ENCODE results near the gene SCO2. TPM values are rescaled to one million over a fixed set of nuclear protein-coding genes. Genes with fewer than 3 reads are reported as not detected.

The SCO2 gene
- total RNA-seq, 1 donor from 2014 or later, result 0.82 TPM

GRCh38 chr22:50504369-50505211 lies 20.8 kb downstream of the SCO2 start:
- no peak for FAIRE-seq
- no peak for DNase-seq (ENCODE audit: low spot score in 2 of 2)

GRCh38 chr22:50503475-50504145 lies 21.8 kb downstream of the SCO2 start:
- DNase-seq (ENCODE audit: low spot score in 2 of 2) (no peak), FAIRE-seq (no peak)

GRCh38 chr22:50502628-50503474 lies 22.5 kb downstream of the SCO2 start:
- DNase-seq (ENCODE audit: low spot score in 2 of 2) (no peak), FAIRE-seq (no peak)

- FAIRE-seq (no peak), DNase-seq (ENCODE audit: low spot score in 2 of 2) (no peak)
Observed at GRCh38 chr22:50502096-50502495, 23.3 kb downstream of the SCO2 start.

- DNase-seq (ENCODE audit: low spot score in 2 of 2), result no peak
- no peak for FAIRE-seq
Observed at GRCh38 chr22:50500452-50500851, 24.9 kb downstream of the SCO2 start.

- no peak for FAIRE-seq
Observed at GRCh38 chr22:50498322-50498890, 27.0 kb downstream of the SCO2 start.

GRCh38 chr22:50497093-50497492 lies 28.3 kb downstream of the SCO2 start:
- no peak for DNase-seq (ENCODE audit: low spot score in 2 of 2)
- FAIRE-seq, result no peak

More at GRCh38 chr22:50498322-50498890, 27.0 kb downstream of the SCO2 start:
- peak; percentile 57 to 67 for DNase-seq (ENCODE audit: low spot score in 2 of 2)

GRCh38 chr22:50490531-50491308 lies 34.7 kb downstream of the SCO2 start:
- FAIRE-seq (no peak), DNase-seq (ENCODE audit: low spot score in 2 of 2) (no peak)

GRCh38 chr22:50489363-50490243 lies 35.8 kb downstream of the SCO2 start:
- no peak for DNase-seq (ENCODE audit: low spot score in 2 of 2)
- FAIRE-seq, result no peak

GRCh38 chr22:50488886-50489285 lies 36.5 kb downstream of the SCO2 start:
- DNase-seq (ENCODE audit: low spot score in 2 of 2), result no peak
- FAIRE-seq, result no peak

GRCh38 chr22:50488006-50488677 lies 37.3 kb downstream of the SCO2 start:
- FAIRE-seq (no peak), DNase-seq (ENCODE audit: low spot score in 2 of 2) (no peak)

- no peak for FAIRE-seq
- DNase-seq (ENCODE audit: low spot score in 2 of 2), result no peak
Observed at GRCh38 chr22:50487290-50488005, 38.0 kb downstream of the SCO2 start.

- FAIRE-seq (no peak), DNase-seq (ENCODE audit: low spot score in 2 of 2) (no peak)
Observed at GRCh38 chr22:50486561-50487289, 38.7 kb downstream of the SCO2 start, which contains the start of gene MIOX. MIOX (plus strand) TSS chr22:50486859; CDS start chr22:50486898, 39 bp downstream.

GRCh38 chr22:50485221-50486131 lies 39.9 kb downstream of the SCO2 start:
- no peak for FAIRE-seq
- no peak for DNase-seq (ENCODE audit: low spot score in 2 of 2)

- DNase-seq (ENCODE audit: low spot score in 2 of 2) (no peak), FAIRE-seq (no peak)
Observed at GRCh38 chr22:50483977-50484853, 41.2 kb downstream of the SCO2 start.

Data from frontal cortex (tissue), 4 donors.